Adrenal gland (tissue), 5 donors: Measurements from ENCODE around the gene HOXC9.

Source experiments
- CTCF ChIP-seq, 6 experiments: fragments of 450-650 bp in 4 of 6; fragments of 200-600 bp in 2 of 6; sonication (generic) in 1 of 6; IDR thresholded peaks; 1 replicate in 5 of 6; 2 replicates in 1 of 6; pipeline versions ENCODE4 v1.5.1 to v1.8.0; 2016 to 2021; ENCODE audit warnings: antibody characterized with exemption in 6 of 6, mild to moderate bottlenecking in 2 of 6, moderate library complexity in 1 of 6
- POLR2A ChIP-seq, 2 donors: fragments of 450-650 bp; IDR thresholded peaks; one replicate each; pipeline ENCODE4 v1.6.1; 2017; ENCODE audit warnings: antibody characterized with exemption in 2 of 2, mild to moderate bottlenecking in 2 of 2, moderate library complexity in 1 of 2
- donor health status: DM: no; HTN: no; CAD: no.

DNA sequence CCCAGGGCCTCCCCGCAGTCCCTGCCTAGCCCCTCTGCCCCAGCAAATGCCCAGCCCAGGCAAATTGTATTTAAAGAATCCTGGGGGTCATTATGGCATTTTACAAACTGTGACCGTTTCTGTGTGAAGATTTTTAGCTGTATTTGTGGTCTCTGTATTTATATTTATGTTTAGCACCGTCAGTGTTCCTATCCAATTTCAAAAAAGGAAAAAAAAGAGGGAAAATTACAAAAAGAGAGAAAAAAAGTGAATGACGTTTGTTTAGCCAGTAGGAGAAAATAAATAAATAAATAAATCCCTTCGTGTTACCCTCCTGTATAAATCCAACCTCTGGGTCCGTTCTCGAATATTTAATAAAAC, 30.5 kb downstream of the HOXC9 start:
- TF ChIP-seq CTCF (IDR thresholded peaks at IDR 0.05) (no peak), POLR2A (IDR thresholded peaks at IDR 0.05) (no peak)
